ENCODE results near the gene LBP. TPM values are rescaled to one million over a fixed set of nuclear protein-coding genes. Genes with fewer than 3 reads are reported as not detected.

Gene LBP
- total and polyA plus RNA-seq, 2 experiments from 2014 or later: not detected

- no peak for DNase-seq (ENCODE audit: low read depth in 1 of 2, low spot score in 1 of 2)
- no peaks in the 10 kb centered on the region for H3K9me3 ChIP-seq (ENCODE audit: low read depth)
- H3K36me3 ChIP-seq: no peaks in the 10 kb centered on the region
- no peak for TF ChIP-seq CTCF (IDR thresholded peaks at IDR 0.05; ENCODE audit: low read depth, low read length)
- no peak overlapping the region for H3K27ac ChIP-seq
- no peaks in the 10 kb centered on the region for H3K27me3 ChIP-seq
- H3K4me3 ChIP-seq: no peak overlapping the region
- H3K4me1 ChIP-seq (ENCODE audit: low read depth): peaks cover 9% of the 10 kb centered on the region
Observed at GRCh38 chr20:38349856-38350255, 3.6 kb downstream of the LBP start.

GRCh38 chr20:38350879-38351775, 4.8 kb downstream of the LBP start:
- H3K9me3 ChIP-seq (ENCODE audit: low read depth): no peaks in the 10 kb centered on the region
- H3K27ac ChIP-seq: peak overlapping the region; percentile 1

GRCh38 chr20:38353316-38353715, 7.0 kb downstream of the LBP start:
- Histone ChIP-seq H3K27ac (no peak overlapping the region), H3K36me3 (no peaks in the 10 kb centered on the region), H3K27me3 (no peaks in the 10 kb centered on the region), H3K4me3 (no peak overlapping the region), H3K4me1 (ENCODE audit: low read depth) (peaks cover 4% of the 10 kb centered on the region), H3K9me3 (ENCODE audit: low read depth) (no peaks in the 10 kb centered on the region)
- no peak for TF ChIP-seq CTCF (IDR thresholded peaks at IDR 0.05; ENCODE audit: low read depth, low read length)
- DNase-seq (ENCODE audit: low read depth in 1 of 2, low spot score in 1 of 2): peak in 1 of 2 donors; percentile 48

More at GRCh38 chr20:38350879-38351775, 4.8 kb downstream of the LBP start:
- Histone ChIP-seq H3K36me3 (no peaks in the 10 kb centered on the region), H3K4me3 (no peak overlapping the region), H3K4me1 (ENCODE audit: low read depth) (peaks cover 9% of the 10 kb centered on the region), H3K27me3 (no peaks in the 10 kb centered on the region)
- TF ChIP-seq CTCF (IDR thresholded peaks at IDR 0.05; ENCODE audit: low read depth, low read length): no peak
- DNase-seq (ENCODE audit: low read depth in 1 of 2, low spot score in 1 of 2): peak in 1 of 2 donors; percentile 7

GRCh38 chr20:38354227-38354626, 7.9 kb downstream of the LBP start:
- H3K4me1 ChIP-seq (ENCODE audit: low read depth): peaks cover 4% of the 10 kb centered on the region
- H3K36me3 ChIP-seq: no peaks in the 10 kb centered on the region
- H3K9me3 ChIP-seq (ENCODE audit: low read depth): no peaks in the 10 kb centered on the region
- no peaks in the 10 kb centered on the region for H3K27me3 ChIP-seq
- no peak overlapping the region for H3K27ac ChIP-seq
- H3K4me3 ChIP-seq: no peak overlapping the region
- no peak for TF ChIP-seq CTCF (IDR thresholded peaks at IDR 0.05; ENCODE audit: low read depth, low read length)
- no peak for DNase-seq (ENCODE audit: low read depth in 1 of 2, low spot score in 1 of 2)

- H3K27ac ChIP-seq: no peak overlapping the region
- TF ChIP-seq CTCF (IDR thresholded peaks at IDR 0.05; ENCODE audit: low read depth, low read length): no peak
- no peak for DNase-seq (ENCODE audit: low read depth in 1 of 2, low spot score in 1 of 2)
- no peak overlapping the region for H3K4me3 ChIP-seq
- H3K27me3 ChIP-seq: no peaks in the 10 kb centered on the region
- no peaks in the 10 kb centered on the region for H3K9me3 ChIP-seq (ENCODE audit: low read depth)
- H3K4me1 ChIP-seq (ENCODE audit: low read depth): peaks cover 4% of the 10 kb centered on the region
- H3K36me3 ChIP-seq: no peaks in the 10 kb centered on the region
Observed at GRCh38 chr20:38355161-38356012, 9.1 kb downstream of the LBP start.

All from cardiac muscle cell (in vitro differentiated cells and primary cell).